ENCODE results near the gene KRTAP1-1. TPM values are rescaled to one million over a fixed set of nuclear protein-coding genes. Genes with fewer than 3 reads are reported as not detected.
A peak's percentile ranks its signal among the peaks of the same experiment; 100 is the strongest.
"Not testable (repeated sequence)": the region's sequence is repeated elsewhere in the genome, so short reads cannot be mapped to it uniquely, and the experiment has no call there.

The KRTAP1-1 gene
- total and polyA plus RNA-seq, 11 donors, result not detected

GRCh38 chr17:41049110-41049509 is 7.9 kb upstream of the KRTAP1-1 start:
- 49 to 64% (median 61%) methylated on average over 2 of the region's 2 CpGs for WGBS, 4 donors
- ATAC-seq (no peak), DNase-seq (no peak)
- H3K27me3 ChIP-seq, result peaks cover 0 to 49% (median 22%) of the 10 kb centered on the region in 9 donors
- H3K36me3 ChIP-seq, result no peaks in the 10 kb centered on the region
- intact Hi-C loops (cut with DNase I), result no loop called here
- H3K4me1 ChIP-seq, result no peaks in the 10 kb centered on the region
- no peak overlapping the region for H3K4me3 ChIP-seq
- no peak overlapping the region for H3K27ac ChIP-seq
- H3K9me3 ChIP-seq, result peaks cover 0 to 9% (median 0%) of the 10 kb centered on the region in 12 donors
- TF ChIP-seq, protein P1, sequence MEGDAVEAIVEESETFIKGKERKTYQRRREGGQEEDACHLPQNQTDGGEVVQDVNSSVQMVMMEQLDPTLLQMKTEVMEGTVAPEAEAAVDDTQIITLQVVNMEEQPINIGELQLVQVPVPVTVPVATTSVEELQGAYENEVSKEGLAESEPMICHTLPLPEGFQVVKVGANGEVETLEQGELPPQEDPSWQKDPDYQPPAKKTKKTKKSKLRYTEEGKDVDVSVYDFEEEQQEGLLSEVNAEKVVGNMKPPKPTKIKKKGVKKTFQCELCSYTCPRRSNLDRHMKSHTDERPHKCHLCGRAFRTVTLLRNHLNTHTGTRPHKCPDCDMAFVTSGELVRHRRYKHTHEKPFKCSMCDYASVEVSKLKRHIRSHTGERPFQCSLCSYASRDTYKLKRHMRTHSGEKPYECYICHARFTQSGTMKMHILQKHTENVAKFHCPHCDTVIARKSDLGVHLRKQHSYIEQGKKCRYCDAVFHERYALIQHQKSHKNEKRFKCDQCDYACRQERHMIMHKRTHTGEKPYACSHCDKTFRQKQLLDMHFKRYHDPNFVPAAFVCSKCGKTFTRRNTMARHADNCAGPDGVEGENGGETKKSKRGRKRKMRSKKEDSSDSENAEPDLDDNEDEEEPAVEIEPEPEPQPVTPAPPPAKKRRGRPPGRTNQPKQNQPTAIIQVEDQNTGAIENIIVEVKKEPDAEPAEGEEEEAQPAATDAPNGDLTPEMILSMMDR (IDR thresholded peaks at IDR 0.05), result no peak
- no peak for TF ChIP-seq POLR2A (IDR thresholded peaks at IDR 0.05)

DNA sequence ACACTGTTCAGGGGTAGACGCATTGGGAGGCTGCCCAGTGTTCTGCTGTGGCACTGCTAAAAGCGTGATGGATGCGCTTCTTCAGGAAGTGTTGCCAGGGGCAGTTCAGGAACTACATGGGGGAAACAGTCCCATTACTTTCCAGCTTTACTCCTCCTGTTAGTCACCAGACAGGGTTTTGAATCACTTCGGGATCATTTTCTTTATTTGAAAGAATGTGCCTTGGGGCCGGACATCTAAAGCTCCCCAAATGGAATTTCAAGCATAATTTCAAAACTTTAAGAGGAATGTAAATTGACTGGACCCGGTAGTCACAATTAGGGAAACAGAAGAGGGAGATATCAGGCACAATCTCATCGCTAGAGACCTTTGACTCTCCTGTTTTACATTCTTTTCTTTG is 7.2 kb upstream of the KRTAP1-1 start:
- DNase-seq, result no peak
- no peak for ATAC-seq

DNA sequence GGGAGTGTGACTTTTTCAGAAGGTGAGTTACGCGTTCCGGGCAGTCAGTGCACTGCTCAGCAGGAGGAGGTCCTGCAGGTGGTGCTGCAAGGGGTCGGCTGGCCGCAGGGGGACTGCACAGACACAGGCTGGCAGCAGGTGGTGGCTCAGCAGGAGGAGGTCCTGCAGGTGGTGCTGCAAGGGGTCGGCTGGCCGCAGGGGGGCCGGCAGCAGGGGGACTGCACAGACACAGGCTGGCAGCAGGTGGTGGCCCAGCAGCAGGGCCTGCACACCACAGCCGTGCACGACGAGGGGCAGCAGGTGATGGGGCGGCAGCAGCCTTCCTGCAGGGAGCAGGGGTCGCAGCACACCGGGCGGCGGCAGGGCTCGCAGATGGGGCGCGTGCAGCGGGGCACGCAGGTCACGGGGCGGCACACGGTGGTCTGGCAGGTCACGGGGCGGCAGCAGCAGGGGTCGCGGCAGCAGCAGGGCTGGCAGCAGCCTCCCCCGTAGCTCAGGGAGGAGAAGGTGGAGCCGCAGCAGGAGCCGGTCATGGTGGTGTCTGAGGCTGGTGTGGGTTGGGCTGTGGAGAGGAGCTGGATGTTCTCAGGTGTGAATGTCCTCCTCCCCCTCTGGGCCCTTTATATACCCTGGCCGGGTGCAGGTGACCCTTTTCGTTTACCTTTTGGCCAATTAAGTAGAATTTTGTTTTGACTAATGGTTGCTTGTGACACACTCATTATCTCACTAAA is 5.7 kb upstream of the KRTAP1-1 start, which contains the start of gene KRTAP2-1:
Gene KRTAP2-1, minus strand, starts transcription at position 582 of the 731 bp plus-strand sequence. Its CDS starts 49 bp downstream, at position 533.
- peaks cover 0 to 49% (median 22%) of the 10 kb centered on the region in 9 donors for H3K27me3 ChIP-seq
- DNase-seq; H3K9me3 ChIP-seq; H3K4me1 ChIP-seq; H3K36me3 ChIP-seq; intact Hi-C loops (cut with DNase I); H3K4me3 ChIP-seq; H3K27ac ChIP-seq: not testable (repeated sequence)
- peak in 1 of 4 donors; percentile 24 for ATAC-seq
- WGBS, 4 donors, result 33 to 67% (median 45%) methylated on average over 8 to 10 of the region's 33 CpGs

More for the DNA sequence above, 7.2 kb upstream of the KRTAP1-1 start:
- Histone ChIP-seq H3K27ac (no peak overlapping the region), H3K36me3 (no peaks in the 10 kb centered on the region), H3K9me3 (peaks cover 0 to 6% (median 0%) of the 10 kb centered on the region in 12 donors), H3K27me3 (peaks cover 0 to 49% (median 22%) of the 10 kb centered on the region in 9 donors), H3K4me3 (no peak overlapping the region), H3K4me1 (no peaks in the 10 kb centered on the region)
- 72 to 77% (median 73%) methylated on average over 7 of the region's 7 CpGs for WGBS, 4 donors
- TF ChIP-seq, protein P1 (IDR thresholded peaks at IDR 0.05), result no peak
- no peak for TF ChIP-seq POLR2A (IDR thresholded peaks at IDR 0.05)
- intact Hi-C loops (cut with DNase I), result no loop called here

GRCh38 chr17:41042953-41043352 is 1.7 kb upstream of the KRTAP1-1 start:
- TF ChIP-seq, protein P1 (IDR thresholded peaks at IDR 0.05), result no peak
- TF ChIP-seq POLR2A (IDR thresholded peaks at IDR 0.05), result no peak
- 92 to 99% (median 98%) methylated on average over 1 of the region's 1 CpG for WGBS, 4 donors
- no peaks in the 10 kb centered on the region for H3K4me1 ChIP-seq
- H3K36me3 ChIP-seq, result no peaks in the 10 kb centered on the region
- peaks cover 0 to 6% (median 0%) of the 10 kb centered on the region in 12 donors for H3K9me3 ChIP-seq
- DNase-seq, result no peak
- no peak overlapping the region for H3K4me3 ChIP-seq
- no peak overlapping the region for H3K27ac ChIP-seq
- intact Hi-C loops (cut with DNase I), result no loop called here
- ATAC-seq, result no peak
- peaks cover 0 to 21% (median 8%) of the 10 kb centered on the region in 9 donors for H3K27me3 ChIP-seq

Measured in heart left ventricle (tissue), 16 donors.